Right lobe of liver (tissue), 4 donors: ENCODE measurements around the gene RPS14.

Experiments
- CTCF ChIP-seq, 4 donors: fragments of 200-600 bp in 3 of 4; fragments of 450-650 bp in 1 of 4; IDR thresholded peaks; one replicate each; pipeline versions ENCODE4 v1.5.1 to v1.8.0; 2016 to 2022; ENCODE audit warnings: antibody characterized with exemption in 4 of 4, mild to moderate bottlenecking in 2 of 4
- POLR2A ChIP-seq: fragments of 450-650 bp; IDR thresholded peaks from one replicate; pipeline ENCODE4 v1.6.1; 2017; ENCODE audit warnings: antibody characterized with exemption, mild to moderate bottlenecking
- donor health status: DM: no; HTN: no; CAD: no.
- donor health status: DM: no; HTN: no; CAD: no.
- donor health status: DM: no; HTN: yes; CAD: no.

- TF ChIP-seq CTCF (IDR thresholded peaks at IDR 0.05) (no peak), POLR2A (no peak)
Observed at GRCh38 chr5:150461231-150461630, 11.7 kb upstream of the RPS14 start.
